ENCODE measurements around the gene GRM8.

GRCh38 chr7:126411821-126412383 is 840.8 kb downstream of the GRM8 start:
- TF ChIP-seq CTCF (IDR thresholded peaks at IDR 0.05; ENCODE audit: low read length) (no peak), EZH2 (optimal IDR thresholded peaks at IDR 0.05; ENCODE audit: low read depth, low read length) (no peak)
